A673 (cell line): ENCODE results near the gene AKAP6. TPM values are rescaled to one million over a fixed set of nuclear protein-coding genes. Genes with fewer than 3 reads are reported as not detected.

ENCODE experiments used
- BruUV-seq: library from RNA; stranded (reverse); fragments of 400-500 nt; replicated peaks from 2 replicates; lab custom pipeline; 2021; lab: Mats Ljungman, UMichigan
- CTCF ChIA-PET: fragments of 300-600 bp; sonication (Branson Sonifier 250); formaldehyde crosslinking; loops from one replicate; lab custom pipeline; 2022; ENCODE audit warnings: antibody characterized with exemption; lab: Charles Lee
- POLR2A ChIA-PET: fragments of 300-600 bp; sonication (Branson Sonifier 250); formaldehyde crosslinking; loops from one replicate; lab custom pipeline; 2022; ENCODE audit warnings: antibody characterized with exemption; ENCODE audit not compliant: low non-redundant PET; lab: Charles Lee
- DNase-seq: peaks from one replicate; pipeline ENCODE4 v3.0.0-alpha.2; 2015; ENCODE audit warnings: low spot score
- H3K27ac ChIP-seq: fragments of 200-600 bp; sonication (generic); 2 replicates; pipeline ENCODE4 v1.5.1; 2016; ENCODE audit warnings: mixed run types, low read depth, mild to moderate bottlenecking, mixed read lengths, antibody characterized with exemption, low read length; ENCODE audit not compliant: poor library complexity, severe bottlenecking
- H3K27me3 ChIP-seq: fragments of 200-600 bp; sonication (generic); replicated peaks from 2 replicates; pipeline ENCODE4 v1.6.1; 2017; ENCODE audit warnings: mixed run types, low read depth, mild to moderate bottlenecking, mixed read lengths, antibody characterized with exemption, low read length; ENCODE audit not compliant: insufficient read depth, poor library complexity
- H3K36me3 ChIP-seq: fragments of 200-600 bp; sonication (generic); 2 replicates; pipeline ENCODE4 v1.6.1; 2016; ENCODE audit warnings: mixed run types, mild to moderate bottlenecking, mixed read lengths, antibody characterized with exemption, low read length; ENCODE audit not compliant: insufficient read depth, poor library complexity, severe bottlenecking
- H3K4me1 ChIP-seq: fragments of 200-600 bp; sonication (generic); 2 replicates; pipeline ENCODE4 v1.6.1; 2017; ENCODE audit warnings: mixed run types, mild to moderate bottlenecking, mixed read lengths, antibody characterized with exemption, low read length; ENCODE audit not compliant: insufficient read depth, poor library complexity, severe bottlenecking
- H3K4me3 ChIP-seq: fragments of 200-600 bp; sonication (generic); 2 replicates; pipeline ENCODE4 v1.5.1; 2016; ENCODE audit warnings: low read depth, mixed run types, mild to moderate bottlenecking, mixed read lengths, low read length; ENCODE audit not compliant: poor library complexity, severe bottlenecking
- H3K9me3 ChIP-seq: fragments of 200-600 bp; sonication (generic); 2 replicates; pipeline ENCODE4 v1.6.1; 2016; ENCODE audit warnings: mixed run types, low read depth, mild to moderate bottlenecking, mixed read lengths, antibody characterized with exemption, low read length; ENCODE audit not compliant: poor library complexity, severe bottlenecking
- EZH2 ChIP-seq: fragments of 200-600 bp; sonication (generic); IDR thresholded peaks from 2 replicates; pipeline ENCODE4 v1.6.1; 2017; ENCODE audit warnings: borderline replicate concordance, low read depth, mild to moderate bottlenecking, mixed read lengths, antibody characterized with exemption, low read length; ENCODE audit not compliant: poor library complexity, severe bottlenecking
- intact Hi-C: fragments of 100-400 bp; cut with micrococcal nuclease; formaldehyde crosslinking; loops from one replicate; pipeline ENCODE4 v1.10.0; 2022; ENCODE audit not compliant: unreplicated experiment
- total RNA-seq: library from RNA; stranded (reverse); gene quantifications from 2 replicates; pipeline ENCODE4 v1.2.3, GENCODE V29; 2021
- TF ChIP-seq, protein P1 (sequence below): fragments of 300-800, 200-600 bp; sonication (generic); conservative IDR thresholded peaks from 2 replicates; pipeline ENCODE4 v1.5.1; 2017; ENCODE audit warnings: low read depth, mild to moderate bottlenecking, antibody characterized with exemption, low read length, moderate library complexity, mixed read lengths

Gene AKAP6
- total RNA-seq, 1 experiment from 2014 or later = 0.73 TPM

DNA sequence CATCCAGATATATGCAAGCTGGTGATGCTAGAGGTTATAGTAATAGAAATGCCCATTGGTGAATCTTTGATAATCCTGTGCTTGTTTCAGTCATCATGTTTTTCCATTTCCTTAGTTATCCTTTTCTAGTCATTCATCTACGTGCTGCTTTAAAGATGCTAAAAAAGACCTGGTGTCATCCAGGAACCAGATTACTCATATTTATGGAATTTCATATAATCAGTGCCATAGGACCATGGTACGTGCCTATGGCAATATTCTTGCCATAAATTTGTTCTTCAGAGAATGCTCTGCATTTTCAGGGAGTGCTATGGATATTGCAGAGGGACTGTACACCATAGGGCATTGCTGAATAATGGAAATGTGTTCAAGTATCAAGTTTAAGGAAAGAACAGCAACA is 267.3 kb downstream of the AKAP6 start:
- no peak for TF ChIP-seq EZH2
- TF ChIP-seq, protein P1, sequence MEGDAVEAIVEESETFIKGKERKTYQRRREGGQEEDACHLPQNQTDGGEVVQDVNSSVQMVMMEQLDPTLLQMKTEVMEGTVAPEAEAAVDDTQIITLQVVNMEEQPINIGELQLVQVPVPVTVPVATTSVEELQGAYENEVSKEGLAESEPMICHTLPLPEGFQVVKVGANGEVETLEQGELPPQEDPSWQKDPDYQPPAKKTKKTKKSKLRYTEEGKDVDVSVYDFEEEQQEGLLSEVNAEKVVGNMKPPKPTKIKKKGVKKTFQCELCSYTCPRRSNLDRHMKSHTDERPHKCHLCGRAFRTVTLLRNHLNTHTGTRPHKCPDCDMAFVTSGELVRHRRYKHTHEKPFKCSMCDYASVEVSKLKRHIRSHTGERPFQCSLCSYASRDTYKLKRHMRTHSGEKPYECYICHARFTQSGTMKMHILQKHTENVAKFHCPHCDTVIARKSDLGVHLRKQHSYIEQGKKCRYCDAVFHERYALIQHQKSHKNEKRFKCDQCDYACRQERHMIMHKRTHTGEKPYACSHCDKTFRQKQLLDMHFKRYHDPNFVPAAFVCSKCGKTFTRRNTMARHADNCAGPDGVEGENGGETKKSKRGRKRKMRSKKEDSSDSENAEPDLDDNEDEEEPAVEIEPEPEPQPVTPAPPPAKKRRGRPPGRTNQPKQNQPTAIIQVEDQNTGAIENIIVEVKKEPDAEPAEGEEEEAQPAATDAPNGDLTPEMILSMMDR = no peak
- no peak overlapping the region for H3K27ac ChIP-seq
- no TSS peak for BruUV-seq
- POLR2A ChIA-PET = no interaction called here
- CTCF ChIA-PET = no interaction called here
- H3K27me3 ChIP-seq = no peaks in the 10 kb centered on the region
- no peaks in the 10 kb centered on the region for H3K36me3 ChIP-seq
- H3K4me1 ChIP-seq = peaks cover 13% of the 10 kb centered on the region
- no peak overlapping the region for H3K4me3 ChIP-seq
- no peak for DNase-seq
- H3K9me3 ChIP-seq = no peaks in the 10 kb centered on the region
- intact Hi-C loops = no loop called here

DNA sequence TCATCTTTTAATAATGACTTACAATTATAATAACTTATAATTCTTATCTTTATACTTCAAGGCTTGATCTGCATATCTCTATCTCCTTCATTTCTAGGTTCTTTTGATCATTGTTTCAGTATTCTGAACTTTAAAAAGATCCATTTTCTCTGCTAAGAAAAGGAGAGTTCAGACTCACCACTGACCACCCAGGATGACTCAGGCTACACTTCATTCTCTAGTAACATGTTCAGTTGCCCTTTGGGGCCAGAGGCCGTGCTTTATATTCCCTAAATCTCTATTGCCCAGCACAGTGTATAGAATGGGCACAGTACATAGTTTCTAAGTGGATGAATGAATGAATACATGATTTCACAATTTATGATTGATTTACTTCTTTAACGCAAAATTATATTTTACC is 268.7 kb downstream of the AKAP6 start:
- Histone ChIP-seq H3K27ac (no peak overlapping the region), H3K9me3 (no peaks in the 10 kb centered on the region), H3K4me1 (peaks cover 19% of the 10 kb centered on the region), H3K4me3 (no peak overlapping the region), H3K36me3 (no peaks in the 10 kb centered on the region), H3K27me3 (no peaks in the 10 kb centered on the region)
- TF ChIP-seq, protein P1 = no peak
- no peak for TF ChIP-seq EZH2
- no TSS peak for BruUV-seq
- POLR2A ChIA-PET = no interaction called here
- intact Hi-C loops = no loop called here
- DNase-seq = no peak
- CTCF ChIA-PET = no interaction called here

DNA sequence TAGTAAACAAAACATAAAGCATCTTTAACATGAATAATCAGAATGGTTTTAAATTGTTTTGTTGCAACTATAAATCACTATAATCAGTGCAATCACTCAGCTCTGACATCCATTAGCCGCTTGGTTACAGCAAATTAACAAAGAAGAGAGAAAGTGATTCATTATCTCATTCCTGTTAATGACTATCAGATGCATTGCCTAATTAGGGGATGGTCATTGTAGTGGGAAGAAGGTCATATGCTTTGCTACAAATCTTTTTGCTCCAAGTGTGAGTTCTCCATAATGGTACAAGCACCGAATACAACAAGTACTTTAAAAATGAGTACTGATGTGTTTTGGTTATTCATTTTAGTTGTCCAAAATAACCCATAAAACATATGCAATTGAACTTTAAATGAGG is 272.0 kb downstream of the AKAP6 start:
- ChIA-PET POLR2A (no interaction called here), CTCF (no interaction called here)
- Histone ChIP-seq H3K4me1 (peaks cover 6% of the 10 kb centered on the region), H3K4me3 (no peak overlapping the region), H3K27ac (no peak overlapping the region), H3K9me3 (no peaks in the 10 kb centered on the region), H3K36me3 (no peaks in the 10 kb centered on the region), H3K27me3 (no peaks in the 10 kb centered on the region)
- intact Hi-C loops = no loop called here
- DNase-seq = no peak
- TF ChIP-seq, protein P1 = no peak
- no peak for TF ChIP-seq EZH2
- no TSS peak for BruUV-seq
